8988T (cell line): Measurements from ENCODE around the gene GRHL3.

Source experiments
- DNase-seq: peaks from one replicate; pipeline ENCODE4 v3.0.0; 2011

The GRHL3 gene

GRCh38 chr1:24379733-24380315 is 60.7 kb downstream of the GRHL3 start:
- DNase-seq: no peak

GRCh38 chr1:24380508-24380907 is 61.4 kb downstream of the GRHL3 start:
- DNase-seq: no peak

DNA sequence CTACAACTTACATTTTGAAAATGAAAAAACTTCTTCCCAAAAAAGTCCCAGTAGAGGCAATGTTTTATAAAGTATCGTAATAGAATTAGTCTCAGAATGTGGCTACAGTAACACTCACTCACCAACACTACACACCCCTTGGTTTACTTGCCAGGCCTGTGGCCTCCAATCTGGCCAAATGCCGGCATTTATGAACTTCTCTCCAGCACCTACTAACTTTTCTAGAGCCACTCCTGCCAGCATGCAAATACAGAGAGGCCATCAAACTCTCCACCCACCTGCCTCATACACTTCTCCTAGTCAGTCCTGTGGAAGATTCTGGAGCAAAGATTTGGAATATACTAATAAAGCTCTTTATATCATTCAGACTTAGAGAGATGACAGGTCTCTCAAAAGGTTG is 62.1 kb downstream of the GRHL3 start:
- DNase-seq: no peak

DNA sequence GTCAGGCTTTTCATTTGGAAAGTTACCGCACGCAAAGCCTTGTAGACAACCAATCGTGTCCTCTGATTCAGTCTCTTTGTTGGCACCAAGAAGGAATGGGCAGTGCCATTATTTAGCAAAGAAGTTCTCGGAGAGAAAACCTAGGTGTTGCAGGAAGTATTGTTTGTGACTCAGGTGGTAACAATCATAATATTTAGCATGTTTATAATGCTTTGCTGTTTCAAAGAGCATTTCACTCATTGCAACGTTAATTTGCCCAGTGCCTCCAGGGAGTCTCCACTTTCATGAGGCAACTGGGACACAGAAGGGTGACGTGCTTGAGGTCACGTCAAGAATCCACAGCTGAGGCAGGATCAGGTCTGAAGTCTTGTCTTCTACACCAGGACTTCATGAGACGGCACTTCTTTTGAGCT is 63.0 kb downstream of the GRHL3 start:
- no peak for DNase-seq

- no peak for DNase-seq
These were observed 64.3 kb downstream of the GRHL3 start for GRCh38 chr1:24383381-24383940.

DNA sequence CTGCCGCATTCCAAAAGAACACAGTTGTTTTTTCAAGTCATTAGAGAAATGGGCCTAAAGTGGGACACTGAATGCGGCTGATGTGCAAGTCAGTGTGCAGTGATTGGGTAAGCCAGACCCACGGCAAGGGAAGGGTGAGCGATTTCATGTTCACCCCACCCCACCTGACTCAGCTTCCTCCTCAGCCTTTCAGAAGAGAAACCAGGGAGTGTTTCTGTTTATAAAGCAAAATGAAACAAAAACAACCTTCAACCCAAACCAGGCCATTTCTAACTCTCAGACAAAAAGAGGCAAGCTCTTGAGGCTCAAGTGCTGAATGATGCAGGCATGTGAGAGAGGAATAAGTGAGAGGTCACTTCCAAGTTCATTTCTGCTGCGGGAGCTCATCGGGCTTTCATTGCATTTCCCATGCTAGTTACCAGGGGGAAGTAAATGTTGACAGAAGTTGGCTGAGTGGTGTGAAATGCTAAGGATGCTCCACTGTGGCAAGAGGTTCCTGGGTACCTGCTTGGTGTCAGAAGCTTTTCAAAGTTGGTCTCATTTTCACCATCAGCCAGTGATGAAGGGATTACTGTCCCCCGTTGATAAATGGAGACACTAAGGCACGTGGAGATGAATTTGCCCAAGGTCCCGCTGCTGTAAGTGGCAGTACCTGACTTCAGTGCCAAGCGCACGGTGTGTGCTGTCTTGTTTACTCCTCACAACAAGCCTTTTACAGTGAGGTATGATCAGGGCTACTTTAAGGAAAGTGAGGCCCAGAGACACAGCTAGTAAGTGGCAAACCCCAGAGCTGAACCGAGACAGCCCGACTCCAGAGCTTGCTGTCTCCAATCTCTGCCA is 65.3 kb downstream of the GRHL3 start:
- no peak for DNase-seq

DNA sequence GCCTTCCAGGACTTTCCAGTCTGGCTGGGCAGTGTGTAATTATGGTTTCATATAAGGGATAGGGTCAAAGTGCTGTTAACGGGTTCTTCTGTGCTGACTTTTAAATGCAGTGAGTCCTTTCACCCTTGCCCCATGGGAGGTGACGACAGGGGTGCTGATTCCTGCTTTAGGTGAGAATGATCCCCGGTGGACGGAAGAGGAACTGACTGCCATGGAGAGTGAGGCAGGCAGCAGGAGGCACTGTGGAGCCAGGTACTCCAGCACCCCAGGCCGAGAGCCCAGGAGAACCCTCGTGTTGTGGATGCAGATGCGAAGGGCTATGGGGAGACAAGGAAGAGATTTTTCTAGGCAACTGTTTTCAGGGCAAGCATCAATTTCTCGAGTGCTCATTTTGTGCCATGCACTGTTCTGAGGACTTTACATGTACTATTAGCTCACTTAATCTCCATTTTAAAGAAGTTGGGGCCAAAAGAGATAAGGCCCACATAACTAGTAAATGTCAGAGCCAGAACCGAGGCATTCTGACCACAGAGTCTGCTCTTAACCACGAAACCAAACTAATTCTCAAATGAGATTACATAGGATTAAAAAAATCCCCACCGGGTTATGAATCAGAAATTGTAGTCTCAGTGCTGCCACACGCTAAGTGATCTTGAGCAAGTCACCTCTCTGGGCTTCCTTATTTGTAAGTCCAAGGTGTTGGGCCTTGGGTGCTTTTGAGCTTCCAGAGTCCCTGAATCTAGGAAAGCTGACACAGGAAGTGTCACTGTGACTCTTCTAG is 66.2 kb downstream of the GRHL3 start:
- DNase-seq: no peak

GRCh38 chr1:24386241-24386640 is 67.1 kb downstream of the GRHL3 start:
- no peak for DNase-seq

- no peak for DNase-seq
These were observed 67.8 kb downstream of the GRHL3 start for GRCh38 chr1:24386931-24387330.

DNA sequence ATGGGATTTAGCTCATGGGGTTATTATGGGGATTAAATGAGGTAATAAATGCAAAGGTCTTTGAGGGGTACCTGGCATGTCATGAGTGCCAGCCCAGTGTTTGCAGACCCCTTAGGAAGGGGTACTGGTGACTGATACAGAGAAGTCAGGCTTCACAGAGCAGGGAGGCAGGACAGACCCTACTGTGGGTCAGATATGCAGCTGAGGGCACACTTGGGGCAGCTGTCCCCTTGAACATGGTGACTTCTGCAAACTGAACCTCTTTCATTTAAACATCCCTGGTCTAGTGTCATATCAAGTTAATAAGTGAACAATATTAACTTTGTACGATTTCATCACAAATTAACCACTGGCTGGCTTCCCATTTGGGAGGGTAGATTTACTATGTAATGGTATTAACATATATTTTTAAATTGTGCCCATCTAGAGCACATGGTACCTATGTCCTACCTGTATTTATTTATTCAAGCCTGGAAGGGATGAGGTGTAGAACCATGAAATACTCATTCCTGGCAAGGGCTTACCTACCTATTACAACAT is 68.5 kb downstream of the GRHL3 start:
- no peak for DNase-seq

DNA sequence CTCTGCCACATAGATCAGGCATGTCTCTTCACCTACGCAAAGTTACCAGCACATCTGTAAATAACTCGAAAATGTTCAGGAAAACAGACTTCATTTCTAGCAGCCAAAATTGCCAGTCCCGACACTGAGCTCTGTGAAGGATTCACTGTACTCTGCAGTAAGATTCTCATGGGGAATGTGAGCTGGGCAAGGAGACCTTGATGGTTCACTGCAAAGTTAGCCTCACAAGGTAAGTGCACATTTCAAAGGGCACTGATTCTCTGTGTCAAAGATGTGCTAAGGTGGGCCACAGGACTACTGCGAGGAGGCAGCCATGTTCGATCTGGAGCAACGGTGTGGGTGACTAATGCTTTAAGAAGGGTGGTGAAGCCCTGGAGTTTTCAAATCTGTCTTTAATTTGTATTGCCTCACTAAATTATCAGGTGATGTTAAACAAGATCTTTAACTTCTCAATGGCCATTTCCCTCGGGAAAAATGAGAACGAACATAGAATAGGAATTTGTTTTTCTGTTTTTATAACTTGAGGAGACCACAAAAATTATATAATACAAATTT is 69.3 kb downstream of the GRHL3 start:
- no peak for DNase-seq

- no peak for DNase-seq
These were observed 70.1 kb downstream of the GRHL3 start for GRCh38 chr1:24389231-24389678.

- no peak for DNase-seq
These were observed 72.0 kb downstream of the GRHL3 start for GRCh38 chr1:24390924-24391782.

DNA sequence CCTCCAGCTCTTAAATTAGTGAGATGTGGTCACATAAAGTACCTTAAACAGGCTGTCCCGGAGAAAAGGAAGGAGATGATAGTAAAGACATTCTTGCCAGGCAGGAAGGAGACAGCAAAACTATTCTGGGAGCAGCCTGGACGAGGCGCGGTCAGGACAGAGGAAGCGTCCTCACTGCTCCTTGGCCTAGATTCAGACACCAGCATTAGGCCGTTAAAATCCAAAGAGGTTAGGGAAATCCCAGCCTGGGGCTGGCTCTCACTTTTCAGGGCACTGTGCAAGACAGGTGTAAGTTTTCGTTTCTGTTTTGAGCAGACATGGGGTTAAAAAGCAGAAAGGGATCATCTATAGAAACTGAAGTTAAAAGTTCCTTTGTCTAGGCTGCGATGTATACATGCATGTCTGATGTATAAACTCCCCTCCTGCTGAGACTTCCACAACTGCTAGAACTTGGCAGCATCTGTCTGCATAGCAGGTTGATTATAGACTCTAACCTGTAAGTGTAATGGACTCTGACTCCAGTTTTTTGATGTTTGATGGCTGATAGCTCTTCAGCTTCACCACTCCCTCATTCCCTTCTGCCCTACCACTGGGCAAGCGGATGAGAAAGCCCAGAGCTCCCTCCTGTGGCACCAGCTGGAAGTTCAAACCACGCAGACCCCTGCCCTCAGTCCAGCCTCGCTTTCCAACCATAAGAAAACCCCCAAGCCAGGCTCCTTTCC is 72.9 kb downstream of the GRHL3 start:
- no peak for DNase-seq

- DNase-seq: no peak
These were observed 73.4 kb downstream of the GRHL3 start for GRCh38 chr1:24392604-24392946.

DNA sequence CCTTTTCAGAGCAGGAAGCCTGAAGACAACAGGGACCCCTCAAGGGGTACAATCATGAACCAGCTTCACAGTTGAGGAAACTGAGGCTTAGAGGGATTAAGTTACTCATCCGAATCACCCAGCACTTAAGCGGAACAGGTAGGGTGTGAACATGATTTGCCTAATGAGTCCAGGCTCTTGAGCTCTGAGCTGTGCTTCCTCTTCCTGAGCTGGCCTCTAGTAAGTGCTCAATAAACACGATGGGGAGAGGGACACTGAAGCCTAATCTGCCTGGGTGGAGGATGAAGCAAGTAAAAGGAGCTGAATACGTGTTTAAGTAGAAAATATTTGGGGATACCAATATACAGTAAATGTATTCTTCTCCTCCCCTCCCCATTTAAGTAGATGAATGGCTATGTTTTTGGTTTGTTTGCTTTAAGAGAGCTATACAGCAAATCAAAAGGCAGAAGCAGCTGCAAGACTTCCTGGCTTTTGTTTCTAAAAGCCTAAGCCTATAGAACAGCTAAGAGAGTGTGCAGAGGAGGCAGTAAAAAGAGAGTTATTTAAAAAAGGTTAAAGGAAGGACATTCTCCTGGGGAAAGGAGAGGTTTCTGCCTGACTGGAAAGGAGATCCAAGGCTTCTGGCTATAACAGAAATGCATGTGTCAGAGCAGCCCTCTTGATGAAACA is 74.0 kb downstream of the GRHL3 start:
- DNase-seq: no peak

GRCh38 chr1:24393892-24394291 is 74.7 kb downstream of the GRHL3 start:
- DNase-seq: no peak

DNA sequence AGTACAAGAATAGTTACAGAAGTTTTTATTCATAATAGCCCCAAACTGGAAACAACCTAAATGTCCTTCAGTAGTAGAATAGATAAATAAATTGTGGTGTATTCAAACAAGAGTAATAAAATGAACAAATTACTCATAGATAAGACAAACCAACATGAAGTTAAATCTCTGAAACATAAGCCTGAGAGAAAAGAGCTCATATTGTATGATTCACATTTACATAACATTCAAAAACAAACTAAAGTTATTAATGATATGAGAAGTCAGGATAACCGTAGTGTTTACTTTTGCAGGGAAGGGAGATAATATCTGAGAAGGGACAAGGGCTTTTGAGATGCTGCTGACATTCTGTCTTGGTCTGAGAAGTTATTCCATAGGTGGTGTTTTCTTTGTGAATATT is 80.9 kb downstream of the GRHL3 start:
- no peak for DNase-seq

DNA sequence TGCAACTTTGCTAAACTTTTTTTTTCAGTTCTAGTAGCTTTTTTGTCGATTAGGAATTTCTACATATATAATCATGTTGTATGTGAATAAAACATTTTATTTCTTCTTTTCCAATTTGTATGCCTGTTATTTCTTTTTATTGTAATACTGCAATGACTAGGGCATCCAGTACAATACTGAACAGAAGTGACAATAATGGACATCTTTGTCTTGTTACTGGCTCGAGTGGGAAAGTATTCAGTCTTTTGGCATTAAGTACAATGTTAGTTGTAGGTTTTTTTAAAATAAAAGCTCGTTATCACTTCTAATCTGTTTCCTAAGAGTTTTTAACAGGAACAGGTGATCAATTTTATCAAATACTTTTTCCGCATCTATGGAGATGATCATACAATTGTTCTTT is 84.6 kb downstream of the GRHL3 start:
- no peak for DNase-seq
